GM19035 (cell line): ENCODE data around the gene PHF2.
A peak's percentile ranks its signal among the peaks of the same experiment; 100 is the strongest.

ENCODE experiments used
- ATAC-seq: cut with Tn5 transposase; IDR thresholded peaks from one replicate; pipeline ENCODE4 v1.9.1; 2021; ENCODE audit not compliant: unreplicated experiment

PHF2 gene

DNA sequence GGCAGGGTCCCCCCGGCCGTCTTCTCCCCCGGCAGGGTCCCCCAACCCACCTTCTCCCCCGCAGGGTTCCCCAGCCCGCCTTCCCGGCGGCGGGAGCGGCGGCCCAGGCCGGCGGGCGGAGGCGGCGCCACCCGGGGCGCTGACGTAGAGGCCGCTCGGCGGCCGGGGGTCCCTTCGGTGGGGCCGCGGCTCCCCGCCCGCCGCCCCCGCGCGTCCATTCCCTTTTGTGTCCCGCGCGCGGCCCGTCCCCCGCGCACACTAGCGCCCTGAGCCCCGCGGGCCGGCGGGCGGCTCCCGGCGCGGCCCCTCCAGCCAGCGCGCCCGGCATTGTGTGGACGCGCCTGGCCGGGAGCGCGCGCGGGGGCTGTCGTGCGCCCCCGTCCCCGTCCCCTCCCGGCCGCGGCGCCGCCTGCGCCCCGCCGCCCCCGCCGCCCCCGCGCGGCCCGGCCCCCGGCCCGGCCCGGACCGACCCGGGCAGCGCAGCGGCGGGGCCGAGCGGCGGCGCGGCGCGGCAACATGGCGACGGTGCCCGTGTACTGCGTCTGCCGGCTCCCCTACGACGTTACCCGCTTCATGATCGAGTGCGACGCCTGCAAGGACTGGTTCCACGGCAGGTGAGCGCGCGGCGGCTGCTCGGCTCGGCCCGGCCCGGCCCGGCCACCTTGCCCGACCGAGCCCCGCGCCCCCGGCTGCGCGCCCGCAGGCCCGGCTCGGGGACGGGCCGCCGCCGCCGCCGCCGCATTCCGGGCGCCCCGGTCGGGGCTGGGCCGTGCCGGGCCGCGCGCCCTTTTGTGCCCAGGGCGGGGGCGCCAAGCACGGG lies at the start of gene PHF2:
PHF2 (plus strand) TSS at position 327 of the 820 bp plus-strand sequence; CDS start at position 517, 190 bp downstream.
- peak; percentile 48 for ATAC-seq

DNA sequence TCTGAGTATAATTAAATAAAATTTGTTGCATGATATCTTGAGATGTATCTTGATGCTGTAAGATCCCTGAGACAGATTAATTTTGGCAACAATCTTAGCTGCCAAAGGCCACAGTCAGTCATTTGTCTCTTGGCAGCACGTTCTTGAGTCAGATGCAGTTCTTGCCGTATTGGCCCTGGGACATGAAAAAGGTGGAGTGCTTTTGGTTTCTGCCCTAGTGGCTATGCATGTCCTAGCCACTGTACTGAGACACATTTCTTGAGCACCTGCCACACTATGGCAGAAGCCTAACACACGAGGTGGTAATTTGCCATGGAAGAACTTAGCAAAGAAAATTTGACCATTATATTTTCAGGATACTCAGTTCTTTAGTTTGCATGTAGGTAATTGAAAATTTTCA lies 45.0 kb upstream of the PHF2 start:
- no peak for ATAC-seq

DNA sequence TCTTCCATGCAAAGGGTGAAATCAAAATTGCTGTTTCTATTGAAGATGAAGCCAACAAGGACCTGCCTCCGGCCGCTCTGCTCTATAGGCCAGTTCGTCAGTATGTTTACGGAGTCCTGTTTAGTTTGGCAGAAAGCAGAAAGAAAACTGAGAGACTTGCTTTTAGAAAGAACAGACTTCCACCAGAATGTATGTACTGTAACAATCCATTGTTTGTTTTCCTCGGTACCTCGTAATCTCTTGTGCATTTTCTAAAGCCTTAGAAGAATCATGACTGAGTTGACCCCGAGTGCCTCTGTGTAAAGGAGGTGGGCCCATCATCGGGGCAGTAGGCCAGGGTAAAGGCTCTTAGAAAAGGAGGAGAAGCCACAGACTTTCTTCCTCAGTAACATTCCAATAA lies 44.2 kb upstream of the PHF2 start:
- ATAC-seq = no peak

DNA sequence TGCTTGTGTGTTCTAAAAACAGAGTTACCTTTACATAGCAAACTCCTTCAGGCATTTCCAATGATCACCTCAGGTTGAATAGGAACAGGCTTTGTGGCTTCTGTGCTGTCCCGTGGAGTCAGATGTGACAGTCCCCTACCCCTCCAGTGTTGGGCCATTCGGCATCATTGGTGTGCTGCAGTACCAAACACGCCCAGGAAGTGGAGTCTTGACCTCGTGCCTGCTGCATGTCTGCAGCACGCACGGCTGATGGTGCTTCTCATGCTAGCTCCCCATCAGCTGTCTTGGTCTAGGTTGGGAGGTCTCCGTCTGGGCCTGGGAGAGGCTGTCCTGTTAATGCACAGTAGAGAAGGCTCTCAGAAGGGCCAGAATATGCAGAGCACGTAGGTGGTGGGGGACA lies 42.5 kb upstream of the PHF2 start:
- ATAC-seq = no peak

DNA sequence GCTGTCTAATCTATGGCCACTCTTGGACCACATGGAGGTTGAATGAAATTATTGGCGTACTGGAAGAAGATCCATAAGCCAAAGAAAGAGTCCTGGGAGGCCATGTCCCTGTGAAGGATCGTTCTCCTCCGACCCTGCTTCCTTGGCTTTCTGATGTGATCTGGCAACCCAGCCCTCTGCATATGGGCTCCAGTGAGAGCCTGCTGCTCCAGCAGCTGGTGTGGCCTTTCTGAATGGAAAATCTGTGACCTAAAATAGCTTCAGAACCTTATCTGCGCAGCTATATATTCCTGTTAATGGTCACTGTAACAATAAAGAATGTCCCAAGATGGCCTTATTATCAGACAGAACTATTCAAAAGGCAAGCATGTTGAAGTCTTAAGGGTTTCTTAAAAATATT lies 40.2 kb upstream of the PHF2 start:
- no peak for ATAC-seq

DNA sequence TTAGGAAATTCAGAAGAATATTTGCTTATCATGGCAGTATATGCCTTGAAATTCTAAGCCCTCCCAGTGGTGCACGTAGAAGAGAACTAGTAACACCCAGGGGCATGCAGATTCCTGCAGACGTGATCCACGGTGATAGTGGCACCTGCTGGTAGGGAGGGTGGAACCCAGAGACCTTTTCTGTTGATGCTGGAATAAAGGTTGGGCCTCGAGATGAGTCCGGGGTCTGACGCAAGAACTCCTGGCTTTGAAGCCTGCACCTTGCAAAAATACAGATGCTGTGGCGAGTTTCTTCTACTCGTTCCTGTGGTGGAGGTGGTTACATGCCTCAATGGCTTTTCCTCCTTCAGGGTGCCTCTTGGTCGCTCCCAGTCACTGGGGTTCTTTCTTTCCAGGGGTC lies 39.5 kb upstream of the PHF2 start:
- ATAC-seq = no peak

DNA sequence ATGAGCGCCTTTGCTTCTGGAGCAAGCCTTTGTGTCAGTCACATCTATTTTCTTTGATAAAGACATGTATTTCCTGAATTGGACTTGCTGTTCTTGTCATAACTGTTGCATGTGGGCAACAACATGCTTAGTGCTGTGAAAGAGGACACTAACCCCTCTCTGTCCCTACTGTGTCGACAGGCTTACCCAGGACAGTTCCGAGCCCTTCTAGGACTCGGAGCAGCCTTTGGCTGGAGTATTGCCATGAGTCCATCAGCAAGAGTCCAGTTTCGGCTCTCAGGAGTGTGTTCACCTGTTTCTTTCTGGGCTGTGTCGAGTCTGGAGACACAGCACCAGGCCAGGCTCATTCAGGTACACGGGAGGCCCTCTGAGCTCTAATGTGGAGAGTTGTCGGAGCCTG lies 36.1 kb upstream of the PHF2 start:
- no peak for ATAC-seq

DNA sequence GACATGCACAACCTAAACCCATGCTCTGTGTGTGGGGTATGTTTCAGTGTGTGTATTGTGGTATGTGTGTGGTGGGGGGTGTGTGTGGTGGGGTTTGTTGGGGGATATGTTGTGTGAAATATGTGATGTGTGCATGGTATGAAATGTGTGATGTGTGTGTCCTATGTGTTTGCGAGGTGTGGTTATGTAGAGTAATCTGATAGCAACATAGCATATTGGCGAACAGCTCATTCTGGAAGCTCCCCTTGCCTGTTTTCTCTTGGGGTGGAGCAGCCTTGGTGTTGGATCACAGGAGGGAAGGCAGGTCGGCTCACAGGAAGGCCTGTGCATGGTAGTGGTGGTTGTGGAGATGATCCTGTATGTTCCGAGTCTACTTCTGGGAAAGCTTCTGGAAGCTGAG lies 35.4 kb upstream of the PHF2 start:
- no peak for ATAC-seq

DNA sequence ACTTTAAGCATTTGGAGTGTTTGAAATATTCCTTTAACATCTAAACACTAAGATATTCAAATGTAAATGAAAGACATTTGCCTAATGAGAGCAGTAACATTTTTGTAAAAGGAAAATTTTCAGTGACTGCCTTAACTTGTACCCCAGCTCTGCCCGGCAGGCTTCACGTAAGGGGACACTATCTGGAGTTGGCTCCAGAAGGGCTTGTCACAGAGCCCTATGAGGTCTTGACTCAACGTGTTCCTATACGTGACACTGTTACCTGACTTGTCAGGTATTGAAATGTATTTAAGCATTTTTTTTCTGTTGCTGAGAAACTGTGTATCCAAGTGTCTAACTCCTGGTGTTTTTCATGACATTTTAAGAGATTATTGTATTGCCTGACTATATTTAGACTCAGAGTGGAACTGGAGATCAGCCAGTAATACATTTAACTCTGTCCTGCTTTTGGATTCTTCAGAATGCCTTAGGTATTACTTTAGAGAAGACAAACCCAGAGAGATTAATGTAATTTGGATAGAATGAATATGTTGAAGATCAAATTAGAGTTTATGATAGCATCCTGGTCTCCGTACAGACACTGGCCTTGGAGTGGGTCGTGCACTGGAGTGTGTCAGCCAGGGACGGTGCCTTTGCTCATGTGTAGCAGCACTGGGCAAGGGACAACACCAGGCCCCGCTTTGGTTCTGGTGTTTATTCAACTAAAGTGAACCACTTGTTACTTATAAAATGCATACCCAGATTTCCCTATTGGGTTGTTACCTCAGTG lies 34.6 kb upstream of the PHF2 start:
- ATAC-seq = no peak

DNA sequence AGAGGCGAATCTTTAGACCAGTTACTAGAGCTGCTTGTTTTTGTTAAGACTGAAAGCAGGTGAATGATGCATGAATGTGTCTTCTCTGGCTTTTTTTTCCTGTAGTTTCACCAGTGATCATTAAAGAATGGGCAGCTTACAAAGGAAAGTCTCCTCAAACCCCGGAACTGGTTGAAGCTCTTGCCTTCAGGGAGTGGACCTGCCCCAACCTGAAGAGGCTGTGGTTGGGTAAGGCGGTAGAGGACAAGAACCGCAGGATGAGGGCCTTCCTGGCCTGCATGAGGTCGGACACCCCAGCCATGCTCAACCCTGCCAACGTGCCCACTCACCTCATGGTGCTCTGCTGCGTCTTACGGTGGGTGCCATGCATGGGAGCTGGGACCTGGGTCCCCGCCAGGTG lies 33.3 kb upstream of the PHF2 start:
- ATAC-seq = no peak

DNA sequence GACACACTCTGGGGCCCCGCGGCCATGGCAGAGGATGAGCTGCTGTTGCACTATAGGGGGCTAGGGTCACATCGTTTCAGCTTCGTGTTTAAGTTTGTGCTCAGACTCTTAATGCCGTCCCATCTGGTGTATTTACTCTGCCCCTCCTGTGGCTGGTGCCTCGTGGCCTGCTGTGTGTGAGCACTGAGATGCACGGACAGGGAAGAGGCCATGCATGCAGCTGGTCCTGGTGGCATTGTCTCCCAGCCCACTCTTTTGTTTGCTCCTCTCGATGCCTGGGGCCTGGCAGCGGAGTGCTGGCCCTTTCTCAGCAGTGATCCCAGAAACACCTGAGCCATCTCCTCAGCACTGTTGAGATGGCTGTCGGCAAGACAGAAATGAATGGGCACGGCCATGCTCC lies 30.0 kb upstream of the PHF2 start:
- no peak for ATAC-seq

DNA sequence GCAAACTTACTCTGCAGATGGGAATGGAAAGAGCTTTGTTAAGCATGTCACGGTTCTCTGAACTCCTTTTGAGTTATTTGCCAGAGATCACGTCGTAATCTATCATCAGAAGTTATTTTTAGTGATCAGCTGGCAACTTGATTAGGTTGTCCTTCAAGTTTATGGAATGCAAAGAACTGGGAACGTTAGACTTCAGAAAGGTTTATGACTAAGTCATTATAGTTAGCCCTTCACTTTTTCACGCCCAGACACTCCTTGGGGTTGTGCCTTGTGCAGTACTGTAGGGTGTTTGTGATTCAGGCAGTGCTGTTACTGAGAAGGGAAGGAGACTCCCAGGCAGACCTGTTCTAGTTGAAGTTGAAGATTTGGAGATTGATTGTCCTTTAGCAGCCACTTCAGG lies 26.8 kb upstream of the PHF2 start:
- ATAC-seq = no peak

DNA sequence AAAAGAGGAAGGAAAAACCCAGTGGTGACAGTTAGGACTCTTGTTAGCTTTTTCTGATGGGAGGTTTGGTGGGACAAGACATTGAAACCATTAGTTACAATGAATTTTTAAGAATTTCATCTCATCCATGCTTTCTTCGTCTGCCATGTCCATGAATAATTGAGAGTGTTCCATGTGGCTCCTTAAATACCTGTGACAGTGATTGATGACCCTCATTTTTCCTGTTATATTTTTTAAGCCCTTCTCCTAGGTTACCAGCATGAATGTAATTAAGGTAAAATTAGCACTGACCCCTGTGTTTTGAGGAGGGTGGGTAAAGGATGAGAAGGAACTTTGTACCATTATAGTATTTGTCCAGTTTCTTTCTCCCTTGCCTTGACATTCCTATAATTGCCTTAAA lies 23.5 kb upstream of the PHF2 start:
- ATAC-seq = no peak

DNA sequence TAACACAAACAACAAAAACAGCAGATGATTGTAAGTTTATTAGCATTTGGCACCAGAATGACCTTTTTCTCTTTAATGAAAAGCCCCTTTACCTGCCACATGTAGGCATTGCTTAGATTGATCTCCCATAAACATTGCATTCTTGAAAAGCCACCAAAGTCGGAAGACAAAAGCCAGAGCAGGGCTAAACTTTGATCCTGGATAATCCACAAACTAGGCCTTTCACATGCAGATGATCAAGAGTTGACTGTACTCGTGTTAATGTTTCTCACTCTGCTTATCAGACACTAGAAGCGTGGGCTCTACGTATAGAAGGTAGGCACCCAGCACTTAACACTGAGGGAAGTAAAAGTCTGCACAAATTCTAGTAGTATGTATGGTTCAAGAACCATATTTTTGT lies 21.0 kb upstream of the PHF2 start:
- ATAC-seq = no peak

DNA sequence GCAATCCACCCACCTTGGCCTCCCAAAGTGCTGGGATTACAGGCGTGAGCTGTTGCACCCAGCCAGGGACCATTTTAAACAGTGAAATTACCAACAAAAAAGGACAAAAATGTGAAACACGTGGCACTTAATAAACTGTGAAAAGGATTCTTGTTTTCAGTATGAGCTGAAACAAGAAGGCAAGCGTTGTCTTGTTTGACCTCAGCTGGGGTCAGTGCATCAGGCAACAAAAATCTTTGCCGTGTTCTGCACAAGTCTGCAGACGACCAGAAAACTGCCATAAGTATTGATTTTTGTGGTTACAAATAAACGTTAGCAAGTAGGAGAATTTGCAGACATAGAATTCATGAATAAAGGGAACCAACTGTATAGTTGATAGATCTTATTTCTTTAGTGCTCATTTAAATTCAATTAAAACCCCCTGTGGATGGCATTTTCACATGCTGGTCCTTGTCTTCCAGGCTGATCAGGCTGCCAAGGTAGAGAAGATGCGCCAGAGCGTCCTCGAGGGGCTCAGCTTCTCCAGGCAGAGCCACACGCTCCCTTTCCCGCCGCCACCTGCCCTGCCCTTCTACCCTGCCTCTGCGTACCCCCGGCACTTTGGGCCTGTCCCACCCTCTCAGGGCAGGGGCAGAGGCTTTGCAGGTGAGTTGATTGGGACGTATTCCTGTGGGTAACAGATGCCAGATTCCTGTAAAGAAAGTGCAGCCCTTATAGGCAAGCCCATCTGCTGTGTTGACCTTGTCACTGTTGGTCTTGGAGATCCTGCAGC lies 18.8 kb upstream of the PHF2 start:
- ATAC-seq = no peak

DNA sequence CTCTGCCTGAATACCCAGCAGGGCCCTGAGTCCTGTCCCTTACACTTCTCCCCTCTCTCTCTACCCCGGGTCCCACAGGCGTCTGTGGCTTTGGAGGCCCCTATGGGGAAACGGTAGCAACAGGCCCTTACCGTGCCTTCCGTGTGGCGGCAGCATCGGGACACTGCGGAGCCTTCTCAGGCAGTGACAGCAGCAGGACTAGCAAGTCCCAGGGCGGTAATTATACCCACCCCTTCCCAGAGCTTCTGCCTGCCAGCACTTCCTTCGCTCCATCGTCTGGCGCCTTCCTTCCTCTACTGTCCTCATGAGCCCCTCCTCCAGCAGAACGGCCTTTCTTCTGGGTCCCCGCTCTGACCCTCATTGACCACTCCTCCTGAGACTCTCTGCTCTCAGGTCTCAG lies 17.9 kb upstream of the PHF2 start:
- ATAC-seq = no peak

DNA sequence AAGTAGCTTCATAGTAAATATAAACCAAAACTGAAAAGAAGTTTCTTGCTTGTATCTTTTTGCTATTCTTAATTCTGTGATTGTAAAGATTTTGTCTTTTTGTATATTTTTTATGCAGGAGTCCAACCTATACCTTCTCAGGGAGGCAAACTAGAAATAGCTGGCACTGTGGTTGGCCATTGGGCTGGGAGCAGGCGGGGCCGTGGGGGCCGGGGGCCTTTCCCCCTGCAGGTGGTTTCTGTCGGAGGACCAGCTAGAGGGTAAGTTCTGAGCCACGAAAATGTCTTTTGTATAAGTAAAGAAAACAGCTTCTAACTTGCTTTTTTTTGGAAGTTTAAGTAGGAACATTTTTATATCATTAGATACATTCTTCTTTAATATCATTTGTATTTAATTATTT lies 15.4 kb upstream of the PHF2 start:
- ATAC-seq = no peak

DNA sequence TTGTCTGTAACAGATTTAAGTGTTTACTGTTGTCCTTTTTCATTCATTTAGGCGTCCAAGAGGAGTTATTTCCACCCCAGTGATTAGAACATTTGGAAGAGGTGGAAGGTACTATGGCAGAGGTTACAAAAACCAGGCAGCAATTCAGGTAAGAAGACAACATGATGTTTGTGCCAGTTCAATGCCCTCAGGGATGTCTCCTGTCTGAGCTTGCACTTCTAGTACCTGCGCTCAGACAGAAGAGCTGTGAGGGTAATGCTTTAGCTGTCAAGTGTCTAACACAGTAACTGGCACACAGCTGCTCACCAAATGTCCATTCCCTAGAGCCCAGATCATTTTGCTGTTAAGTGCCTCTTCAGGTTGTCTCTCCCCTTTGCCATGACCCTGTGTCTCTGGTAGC lies 14.2 kb upstream of the PHF2 start:
- ATAC-seq = no peak

DNA sequence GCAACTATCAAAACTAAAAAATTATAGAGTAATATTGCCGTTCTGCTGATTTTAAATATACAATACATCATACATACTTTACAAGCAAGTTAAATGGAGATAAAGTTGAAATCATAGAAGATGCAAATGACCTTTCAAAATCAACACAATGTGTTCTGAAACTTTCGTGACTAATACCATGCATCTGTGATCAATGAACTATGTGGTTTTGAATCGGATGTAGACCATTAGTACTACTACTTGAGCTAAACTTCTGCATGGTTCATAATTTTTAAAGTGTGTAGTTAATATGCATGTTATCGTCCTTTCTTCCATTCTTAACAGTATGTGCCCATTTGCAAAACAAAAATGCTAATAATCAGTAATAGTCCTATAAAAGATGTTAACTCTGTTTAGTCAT lies 11.3 kb upstream of the PHF2 start:
- no peak for ATAC-seq

DNA sequence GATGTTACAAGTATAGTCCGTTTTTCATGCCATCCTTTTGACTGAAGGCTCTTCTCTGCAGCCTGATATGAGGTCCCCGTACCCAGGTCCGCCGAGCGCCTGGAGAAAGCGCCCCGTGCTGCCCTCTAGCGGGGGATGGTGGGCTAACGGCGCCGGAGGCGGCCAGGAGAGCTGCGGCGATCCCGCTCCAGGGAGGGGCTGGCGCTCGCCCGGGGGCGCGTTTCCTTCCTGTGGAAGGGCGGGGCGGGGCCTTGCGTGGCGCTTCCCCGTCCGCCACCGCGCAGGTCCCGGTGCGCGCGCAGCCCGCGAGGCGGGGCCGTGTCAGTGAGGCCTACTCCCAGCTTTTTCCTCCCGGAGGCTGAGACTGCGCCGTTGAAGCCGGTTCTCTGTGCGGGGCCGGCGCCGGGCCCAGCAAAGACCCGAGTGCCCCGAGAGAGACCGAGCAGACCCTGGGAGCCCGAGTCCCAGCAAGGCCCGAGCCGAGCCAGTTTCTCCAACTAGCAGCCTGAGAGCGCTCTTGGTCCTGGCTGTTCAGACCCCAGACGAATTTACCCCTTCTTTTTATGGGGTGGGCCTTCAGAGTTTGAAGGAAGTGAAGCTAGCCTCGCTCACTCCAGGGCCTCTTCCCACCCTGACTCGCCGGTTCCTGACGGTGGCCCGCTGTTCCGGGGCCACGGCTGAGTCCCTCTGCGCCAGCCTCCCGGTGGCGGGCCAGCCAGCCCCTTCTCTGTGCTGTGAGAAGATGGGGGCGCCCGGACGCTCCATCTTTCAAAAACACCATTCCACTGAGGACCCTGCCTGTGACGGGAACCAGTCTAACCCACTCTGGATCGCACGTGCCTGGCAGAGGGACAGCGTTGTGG lies 9.7 kb upstream of the PHF2 start:
- ATAC-seq = peak; percentile 90
